ENCODE data around the gene GNAQ. TPM values are rescaled to one million over a fixed set of nuclear protein-coding genes. Genes with fewer than 3 reads are reported as not detected.
"Not testable (repeated sequence)": the region's sequence is repeated elsewhere in the genome, so short reads cannot be mapped to it uniquely, and the experiment has no call there.

Gene GNAQ
- polyA plus RNA-seq, 2 donors: 11.3 to 12.8 TPM

DNA sequence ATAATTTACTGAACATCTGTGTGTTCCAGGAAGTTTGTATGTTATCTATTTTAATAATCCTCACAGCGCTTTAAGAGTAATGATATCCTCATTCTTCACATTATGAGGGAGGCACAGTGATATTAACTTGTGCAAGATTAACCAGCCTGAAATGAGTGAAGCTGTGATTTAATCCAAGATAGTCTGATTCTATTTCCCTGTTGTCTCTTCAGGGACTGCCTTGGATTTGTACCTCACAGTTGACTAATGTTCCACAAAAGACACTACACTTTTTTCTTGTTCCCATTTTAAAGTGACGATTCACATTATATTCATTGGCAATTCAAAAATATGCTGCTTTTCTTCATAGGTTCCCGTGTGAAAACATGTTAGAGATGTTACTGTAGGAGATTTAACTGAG lies 258.2 kb downstream of the GNAQ start:
- 85% methylated on average over 3 of the region's 3 CpGs for WGBS, 2 donors
- no peaks in the 10 kb centered on the region for H3K36me3 ChIP-seq (ENCODE audit: control insufficient read depth in 2 of 2, insufficient read depth in 2 of 2, low read length in 1 of 2)
- H3K9me3 ChIP-seq (ENCODE audit: control insufficient read depth in 2 of 2, insufficient read depth in 1 of 2, low read depth in 1 of 2, low read length in 1 of 2): no peaks in the 10 kb centered on the region
- H3K4me1 ChIP-seq (ENCODE audit: control insufficient read depth in 2 of 2, insufficient read depth in 2 of 2, low read length in 1 of 2): no peaks in the 10 kb centered on the region
- H3K4me3 ChIP-seq (ENCODE audit: low read depth in 1 of 2, low read length in 2 of 2): no peak overlapping the region
- H3K27me3 ChIP-seq (ENCODE audit: control insufficient read depth in 1 of 2, insufficient read depth in 2 of 2, low read length in 2 of 2): no peaks in the 10 kb centered on the region
- H3K27ac ChIP-seq (ENCODE audit: low read depth in 2 of 2, low read length in 1 of 2): no peak overlapping the region

DNA sequence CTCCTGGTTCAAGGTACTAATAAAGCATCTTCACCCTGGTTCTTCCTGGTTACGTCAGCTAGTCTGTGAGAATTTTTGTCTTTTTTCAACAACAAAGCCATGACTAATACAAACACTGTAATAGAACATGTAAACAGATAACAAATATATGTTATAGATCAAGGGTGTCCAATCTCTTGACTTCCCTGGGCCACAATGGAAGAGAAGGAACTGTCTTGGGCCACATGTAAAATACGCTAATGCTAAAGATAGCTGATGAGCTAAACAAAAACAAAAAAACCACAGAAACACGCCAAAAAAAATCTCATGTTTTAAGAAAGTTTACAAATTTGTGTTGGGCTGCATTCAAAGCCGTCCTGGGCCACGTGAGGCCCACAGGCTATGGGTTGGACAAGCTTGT lies 259.0 kb downstream of the GNAQ start:
- WGBS, 2 donors: 86 to 88% methylated on average over 5 of the region's 5 CpGs

GRCh38 chr9:77771171-77771570 lies 260.4 kb downstream of the GNAQ start:
- Histone ChIP-seq H3K4me3 (ENCODE audit: low read depth in 1 of 2, low read length in 2 of 2) (no peak overlapping the region), H3K9me3 (ENCODE audit: control insufficient read depth in 2 of 2, insufficient read depth in 1 of 2, low read depth in 1 of 2, low read length in 1 of 2) (no peaks in the 10 kb centered on the region), H3K27me3 (ENCODE audit: control insufficient read depth in 1 of 2, insufficient read depth in 2 of 2, low read length in 2 of 2) (no peaks in the 10 kb centered on the region), H3K36me3 (ENCODE audit: control insufficient read depth in 2 of 2, insufficient read depth in 2 of 2, low read length in 1 of 2) (no peaks in the 10 kb centered on the region), H3K4me1 (ENCODE audit: control insufficient read depth in 2 of 2, insufficient read depth in 2 of 2, low read length in 1 of 2) (no peaks in the 10 kb centered on the region), H3K27ac (ENCODE audit: low read depth in 2 of 2, low read length in 1 of 2) (no peak overlapping the region)
- WGBS, 2 donors: 89 to 91% methylated on average over 3 of the region's 3 CpGs

More for the DNA sequence above, 259.0 kb downstream of the GNAQ start:
- Histone ChIP-seq H3K27ac (ENCODE audit: low read depth in 2 of 2, low read length in 1 of 2) (no peak overlapping the region), H3K4me1 (ENCODE audit: control insufficient read depth in 2 of 2, insufficient read depth in 2 of 2, low read length in 1 of 2) (no peaks in the 10 kb centered on the region), H3K27me3 (ENCODE audit: control insufficient read depth in 1 of 2, insufficient read depth in 2 of 2, low read length in 2 of 2) (no peaks in the 10 kb centered on the region), H3K36me3 (ENCODE audit: control insufficient read depth in 2 of 2, insufficient read depth in 2 of 2, low read length in 1 of 2) (no peaks in the 10 kb centered on the region), H3K9me3 (ENCODE audit: control insufficient read depth in 2 of 2, insufficient read depth in 1 of 2, low read depth in 1 of 2, low read length in 1 of 2) (no peaks in the 10 kb centered on the region), H3K4me3 (ENCODE audit: low read depth in 1 of 2, low read length in 2 of 2) (no peak overlapping the region)

DNA sequence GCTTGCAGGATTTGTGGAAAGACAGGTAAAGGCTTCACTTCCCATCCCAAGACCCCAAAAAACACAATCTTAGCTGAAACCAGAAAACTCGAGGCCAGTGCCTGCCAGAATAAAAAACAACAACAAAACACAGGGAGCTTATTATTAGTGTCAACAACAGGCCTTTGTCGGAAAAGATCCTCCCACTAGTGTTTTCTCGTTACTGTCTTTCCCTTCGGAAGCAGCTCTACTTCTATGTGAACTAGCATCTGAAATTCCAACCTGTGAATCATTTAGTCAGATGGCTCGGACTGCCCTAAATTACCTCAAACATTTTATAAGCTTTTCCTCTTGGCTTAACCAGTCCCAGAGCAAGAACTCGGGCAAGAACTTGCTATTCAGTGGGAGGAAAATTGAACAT lies 261.3 kb downstream of the GNAQ start:
- Histone ChIP-seq H3K4me1 (ENCODE audit: control insufficient read depth in 2 of 2, insufficient read depth in 2 of 2, low read length in 1 of 2) (no peaks in the 10 kb centered on the region), H3K4me3 (ENCODE audit: low read depth in 1 of 2, low read length in 2 of 2) (no peak overlapping the region), H3K27me3 (ENCODE audit: control insufficient read depth in 1 of 2, insufficient read depth in 2 of 2, low read length in 2 of 2) (no peaks in the 10 kb centered on the region), H3K9me3 (ENCODE audit: control insufficient read depth in 2 of 2, insufficient read depth in 1 of 2, low read depth in 1 of 2, low read length in 1 of 2) (no peaks in the 10 kb centered on the region), H3K36me3 (ENCODE audit: control insufficient read depth in 2 of 2, insufficient read depth in 2 of 2, low read length in 1 of 2) (no peaks in the 10 kb centered on the region), H3K27ac (ENCODE audit: low read depth in 2 of 2, low read length in 1 of 2) (no peak overlapping the region)
- WGBS, 2 donors: 85 to 86% methylated on average over 6 of the region's 6 CpGs

GRCh38 chr9:77769246-77769645 lies 262.4 kb downstream of the GNAQ start:
- no peak overlapping the region for H3K4me3 ChIP-seq (ENCODE audit: low read depth in 1 of 2, low read length in 2 of 2)
- no peaks in the 10 kb centered on the region for H3K4me1 ChIP-seq (ENCODE audit: control insufficient read depth in 2 of 2, insufficient read depth in 2 of 2, low read length in 1 of 2)
- no peaks in the 10 kb centered on the region for H3K36me3 ChIP-seq (ENCODE audit: control insufficient read depth in 2 of 2, insufficient read depth in 2 of 2, low read length in 1 of 2)
- H3K27me3 ChIP-seq (ENCODE audit: control insufficient read depth in 1 of 2, insufficient read depth in 2 of 2, low read length in 2 of 2): no peaks in the 10 kb centered on the region
- H3K9me3 ChIP-seq (ENCODE audit: control insufficient read depth in 2 of 2, insufficient read depth in 1 of 2, low read depth in 1 of 2, low read length in 1 of 2): no peaks in the 10 kb centered on the region
- H3K27ac ChIP-seq (ENCODE audit: low read depth in 2 of 2, low read length in 1 of 2): no peak overlapping the region
- 84% methylated on average over 5 of the region's 5 CpGs for WGBS, 2 donors

DNA sequence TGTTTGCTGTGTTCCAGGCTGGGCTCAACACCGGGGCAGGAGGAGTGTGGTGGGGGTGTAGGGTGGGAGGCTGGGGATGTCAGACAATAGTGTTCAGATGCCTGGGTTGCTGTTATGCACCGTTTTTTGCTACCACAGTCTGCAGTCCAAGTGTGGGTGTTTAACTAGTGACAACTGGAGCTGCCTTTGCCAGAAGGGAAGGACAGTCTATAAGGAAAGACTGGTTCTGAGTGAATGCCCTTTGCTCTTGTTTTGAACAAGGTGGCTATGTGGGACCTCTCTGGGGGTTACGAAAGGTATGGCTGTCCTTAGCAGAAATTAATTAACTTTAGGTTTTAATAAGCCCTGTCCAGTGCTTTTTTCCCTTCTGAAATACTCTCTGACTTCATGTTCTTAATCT lies 265.0 kb downstream of the GNAQ start:
- H3K9me3 ChIP-seq (ENCODE audit: control insufficient read depth in 2 of 2, insufficient read depth in 1 of 2, low read depth in 1 of 2, low read length in 1 of 2): no peaks in the 10 kb centered on the region
- H3K4me1 ChIP-seq (ENCODE audit: control insufficient read depth in 2 of 2, insufficient read depth in 2 of 2, low read length in 1 of 2): no peaks in the 10 kb centered on the region
- H3K27me3 ChIP-seq (ENCODE audit: control insufficient read depth in 1 of 2, insufficient read depth in 2 of 2, low read length in 2 of 2): no peaks in the 10 kb centered on the region
- 67 to 73% methylated on average over 3 of the region's 3 CpGs for WGBS, 2 donors
- no peak overlapping the region for H3K4me3 ChIP-seq (ENCODE audit: low read depth in 1 of 2, low read length in 2 of 2)
- H3K27ac ChIP-seq (ENCODE audit: low read depth in 2 of 2, low read length in 1 of 2): no peak overlapping the region
- H3K36me3 ChIP-seq (ENCODE audit: control insufficient read depth in 2 of 2, insufficient read depth in 2 of 2, low read length in 1 of 2): no peaks in the 10 kb centered on the region

DNA sequence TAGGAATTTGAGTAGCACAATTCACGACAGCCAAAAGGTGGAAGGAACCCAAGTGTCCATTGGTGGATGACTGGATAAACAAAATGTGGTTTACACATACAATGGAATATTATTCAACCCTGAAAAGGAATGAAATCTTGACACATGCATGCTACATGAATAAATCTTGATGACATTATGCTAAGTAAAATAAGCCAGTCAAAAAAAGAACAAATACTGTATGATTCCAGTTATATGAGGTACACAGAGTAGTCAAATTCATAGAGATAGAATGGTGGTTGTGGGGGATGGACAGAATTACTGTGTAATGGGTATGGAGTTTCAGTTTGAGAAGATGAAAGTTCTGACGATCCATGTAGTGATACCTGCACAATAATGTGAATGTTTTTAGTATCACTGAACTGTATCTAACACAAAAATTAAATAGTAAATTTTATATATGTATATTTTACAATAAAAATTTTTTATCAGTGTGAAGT lies 265.8 kb downstream of the GNAQ start:
- WGBS, 2 donors: 71 to 81% methylated on average over 2 of the region's 2 CpGs
- H3K27me3 ChIP-seq (ENCODE audit: control insufficient read depth in 1 of 2, insufficient read depth in 2 of 2, low read length in 2 of 2): no peaks in the 10 kb centered on the region
- no peak overlapping the region for H3K4me3 ChIP-seq (ENCODE audit: low read depth in 1 of 2, low read length in 2 of 2)
- H3K9me3 ChIP-seq (ENCODE audit: control insufficient read depth in 2 of 2, insufficient read depth in 1 of 2, low read depth in 1 of 2, low read length in 1 of 2): no peaks in the 10 kb centered on the region
- no peaks in the 10 kb centered on the region for H3K4me1 ChIP-seq (ENCODE audit: control insufficient read depth in 2 of 2, insufficient read depth in 2 of 2, low read length in 1 of 2)
- no peak overlapping the region for H3K27ac ChIP-seq (ENCODE audit: low read depth in 2 of 2, low read length in 1 of 2)
- no peaks in the 10 kb centered on the region for H3K36me3 ChIP-seq (ENCODE audit: control insufficient read depth in 2 of 2, insufficient read depth in 2 of 2, low read length in 1 of 2)

DNA sequence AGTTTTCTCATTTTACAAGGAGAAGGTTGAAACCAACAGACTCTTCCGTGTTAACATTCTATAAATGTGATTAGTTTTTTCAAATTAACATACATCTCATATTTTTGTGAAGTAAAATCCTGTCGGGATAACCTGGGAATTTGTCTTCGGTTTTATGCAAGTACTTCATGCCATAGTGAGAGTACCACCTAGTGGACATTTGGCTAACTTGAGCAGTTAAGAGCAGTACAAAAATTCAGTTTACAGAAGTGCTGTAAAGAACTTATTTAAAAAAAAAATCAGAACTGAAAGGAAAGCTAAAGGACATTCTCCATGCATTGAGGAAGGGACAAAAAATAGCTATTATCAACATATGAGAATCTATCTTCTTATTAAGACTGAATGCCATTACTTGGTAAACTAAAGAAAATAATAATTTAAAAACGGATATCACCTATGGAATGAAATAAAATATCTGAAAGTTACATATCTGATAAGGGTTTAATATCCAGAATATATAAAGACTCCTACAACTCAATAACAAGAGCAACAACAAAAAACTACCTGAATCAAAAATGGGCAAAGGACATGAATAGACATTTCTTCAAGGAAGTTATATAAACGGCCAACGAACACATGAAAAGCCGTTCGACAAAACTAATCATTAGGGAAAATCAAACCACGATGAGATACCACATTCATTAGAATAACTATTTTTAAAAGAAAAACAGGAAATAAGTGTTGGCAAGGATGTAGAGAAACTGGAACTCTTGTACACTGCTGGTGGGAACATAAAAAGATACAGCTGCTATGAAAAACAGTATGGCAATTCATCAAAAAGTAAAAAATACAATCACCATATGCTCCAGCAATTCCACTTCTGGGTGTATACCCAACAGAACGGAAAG lies 266.5 kb downstream of the GNAQ start:
- H3K9me3 ChIP-seq (ENCODE audit: control insufficient read depth in 2 of 2, insufficient read depth in 1 of 2, low read depth in 1 of 2, low read length in 1 of 2): no peaks in the 10 kb centered on the region
- WGBS, 2 donors: 78 to 80% methylated on average over 10 of the region's 10 CpGs
- H3K36me3 ChIP-seq (ENCODE audit: control insufficient read depth in 2 of 2, insufficient read depth in 2 of 2, low read length in 1 of 2): no peaks in the 10 kb centered on the region
- no peaks in the 10 kb centered on the region for H3K27me3 ChIP-seq (ENCODE audit: control insufficient read depth in 1 of 2, insufficient read depth in 2 of 2, low read length in 2 of 2)
- no peak overlapping the region for H3K27ac ChIP-seq (ENCODE audit: low read depth in 2 of 2, low read length in 1 of 2)
- H3K4me1 ChIP-seq (ENCODE audit: control insufficient read depth in 2 of 2, insufficient read depth in 2 of 2, low read length in 1 of 2): no peaks in the 10 kb centered on the region
- no peak overlapping the region for H3K4me3 ChIP-seq (ENCODE audit: low read depth in 1 of 2, low read length in 2 of 2)

DNA sequence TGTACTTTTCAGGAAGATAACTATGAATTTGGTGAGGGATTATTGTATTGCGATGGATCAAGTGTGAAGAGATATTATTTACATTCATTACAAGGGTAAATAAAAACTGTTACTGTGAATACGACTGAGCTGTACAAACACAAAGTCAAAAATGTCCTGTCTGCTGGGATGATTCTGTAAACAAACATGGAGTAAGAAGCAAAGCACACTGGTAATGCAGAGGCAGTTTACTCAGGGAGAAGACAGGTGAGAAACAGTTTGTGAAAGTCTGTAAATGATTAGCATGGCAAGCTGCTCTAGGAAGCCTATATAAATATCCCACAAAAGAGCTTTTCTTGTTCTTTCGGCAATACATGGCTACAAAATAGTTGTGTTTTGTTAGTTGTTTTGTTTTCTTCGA lies 268.0 kb downstream of the GNAQ start:
- WGBS, 2 donors: 75 to 83% methylated on average over 4 of the region's 4 CpGs
- no peaks in the 10 kb centered on the region for H3K27me3 ChIP-seq (ENCODE audit: control insufficient read depth in 1 of 2, insufficient read depth in 2 of 2, low read length in 2 of 2)
- H3K27ac ChIP-seq (ENCODE audit: low read depth in 2 of 2, low read length in 1 of 2): no peak overlapping the region
- H3K4me1 ChIP-seq (ENCODE audit: control insufficient read depth in 2 of 2, insufficient read depth in 2 of 2, low read length in 1 of 2): no peaks in the 10 kb centered on the region
- H3K4me3 ChIP-seq (ENCODE audit: low read depth in 1 of 2, low read length in 2 of 2): no peak overlapping the region
- no peaks in the 10 kb centered on the region for H3K9me3 ChIP-seq (ENCODE audit: control insufficient read depth in 2 of 2, insufficient read depth in 1 of 2, low read depth in 1 of 2, low read length in 1 of 2)
- no peaks in the 10 kb centered on the region for H3K36me3 ChIP-seq (ENCODE audit: control insufficient read depth in 2 of 2, insufficient read depth in 2 of 2, low read length in 1 of 2)

DNA sequence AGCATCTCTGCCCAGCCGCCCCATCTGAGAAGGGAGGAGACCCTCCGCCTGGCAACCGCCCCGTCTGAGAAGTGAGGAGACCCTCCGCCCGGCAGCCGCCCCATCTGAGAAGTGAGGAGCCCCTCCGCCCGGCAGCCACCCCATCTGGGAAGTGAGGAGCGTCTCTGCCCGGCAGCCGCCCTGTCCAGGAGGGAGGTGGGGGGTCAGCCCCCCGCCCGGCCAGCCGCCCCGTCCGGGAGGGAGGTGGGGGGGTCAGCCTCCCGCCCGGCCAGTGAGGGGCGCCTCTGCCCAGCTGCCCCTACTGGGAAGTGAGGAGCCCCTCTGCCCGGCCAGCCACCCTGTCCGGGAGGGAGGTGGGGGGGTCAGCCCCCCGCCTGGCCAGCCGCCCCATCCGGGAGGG lies 270.7 kb downstream of the GNAQ start:
- WGBS, 2 donors: 97 to 98% methylated on average over 10 to 19 of the region's 25 CpGs
- not testable (repeated sequence) for H3K27me3 ChIP-seq (ENCODE audit: control insufficient read depth in 1 of 2, insufficient read depth in 2 of 2, low read length in 2 of 2); H3K27ac ChIP-seq (ENCODE audit: low read depth in 2 of 2, low read length in 1 of 2); H3K36me3 ChIP-seq (ENCODE audit: control insufficient read depth in 2 of 2, insufficient read depth in 2 of 2, low read length in 1 of 2); H3K4me1 ChIP-seq (ENCODE audit: control insufficient read depth in 2 of 2, insufficient read depth in 2 of 2, low read length in 1 of 2); H3K9me3 ChIP-seq (ENCODE audit: control insufficient read depth in 2 of 2, insufficient read depth in 1 of 2, low read depth in 1 of 2, low read length in 1 of 2); H3K4me3 ChIP-seq (ENCODE audit: low read depth in 1 of 2, low read length in 2 of 2)
